ENCODE results near the gene PACS1.

Gene PACS1

DNA sequence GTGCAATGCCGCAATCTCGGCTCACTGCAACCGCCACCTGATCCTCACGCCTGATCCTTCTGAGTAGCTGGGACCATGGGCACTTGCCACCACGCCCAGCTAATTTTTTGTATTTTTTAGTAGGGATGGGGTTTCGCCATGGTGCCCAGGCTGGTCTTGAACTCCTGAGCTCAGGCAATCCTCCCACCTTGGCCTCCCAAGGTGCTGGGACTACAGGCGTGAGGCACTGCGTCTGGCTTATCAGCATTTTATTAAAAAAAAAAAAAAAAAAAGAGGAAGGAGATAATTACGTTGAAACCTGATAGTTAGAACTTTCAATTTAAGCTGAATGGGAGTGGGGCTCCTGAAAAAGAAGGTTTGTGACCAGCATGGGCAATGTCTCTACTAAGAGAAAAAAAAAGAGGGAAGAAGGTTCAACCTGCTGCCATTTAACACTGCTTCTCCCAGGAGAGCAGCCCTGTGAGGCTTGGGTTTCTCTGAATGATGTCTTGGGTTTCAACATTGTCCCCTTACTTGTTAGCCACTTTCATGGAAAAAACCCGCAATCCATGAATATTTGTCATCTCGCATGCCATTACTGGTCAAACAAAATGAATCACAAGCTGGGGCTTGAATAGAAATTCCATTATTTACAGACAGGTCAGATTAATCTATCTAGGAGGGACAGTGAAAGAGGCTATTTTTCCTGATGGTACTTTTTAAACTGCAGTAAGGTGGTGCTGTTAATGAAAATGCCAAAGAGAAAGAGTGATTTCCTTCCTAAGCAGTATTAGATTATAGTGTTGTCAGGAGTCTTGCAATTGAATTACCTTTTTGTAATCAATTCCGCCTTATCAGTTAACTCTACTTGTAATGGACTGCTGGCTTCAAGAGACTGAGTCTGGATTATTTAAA is 72.5 kb downstream of the PACS1 start:
- Histone ChIP-seq H3K79me2 (ENCODE audit: control insufficient read depth, low read length) (peaks cover 59% of the 10 kb centered on the region), H4K20me1 (ENCODE audit: control insufficient read depth, insufficient read depth, low read depth, low read length) (peaks cover 6% of the 10 kb centered on the region; the same call in 1 of the 2 replicates), H3F3A (ENCODE audit: control insufficient read depth, insufficient read depth) (no peaks in the 10 kb centered on the region), H3K27me3 (ENCODE audit: control insufficient read depth, low read length) (no peaks in the 10 kb centered on the region), H3K4me3 (ENCODE audit: low read length) (no peak overlapping the region), H3K4me1 (ENCODE audit: control insufficient read depth, low read length) (peaks cover 32% of the 10 kb centered on the region), H3K9me3 (ENCODE audit: control insufficient read depth, insufficient read depth, low read length) (no peaks in the 10 kb centered on the region), H3K4me2 (ENCODE audit: low read length) (no peak overlapping the region), H3K36me3 (ENCODE audit: control insufficient read depth, low read length) (peaks cover 13% of the 10 kb centered on the region), H3K27ac (ENCODE audit: low read depth, low read length) (no peak overlapping the region), H3K9me2 (replicated peaks; ENCODE audit: control insufficient read depth, low read length) (no peaks in the 10 kb centered on the region)
- no peak for TF ChIP-seq EZH2phosphoT487 (IDR thresholded peaks at IDR 0.05; ENCODE audit: borderline replicate concordance, low read length)
- TF ChIP-seq, protein P1, sequence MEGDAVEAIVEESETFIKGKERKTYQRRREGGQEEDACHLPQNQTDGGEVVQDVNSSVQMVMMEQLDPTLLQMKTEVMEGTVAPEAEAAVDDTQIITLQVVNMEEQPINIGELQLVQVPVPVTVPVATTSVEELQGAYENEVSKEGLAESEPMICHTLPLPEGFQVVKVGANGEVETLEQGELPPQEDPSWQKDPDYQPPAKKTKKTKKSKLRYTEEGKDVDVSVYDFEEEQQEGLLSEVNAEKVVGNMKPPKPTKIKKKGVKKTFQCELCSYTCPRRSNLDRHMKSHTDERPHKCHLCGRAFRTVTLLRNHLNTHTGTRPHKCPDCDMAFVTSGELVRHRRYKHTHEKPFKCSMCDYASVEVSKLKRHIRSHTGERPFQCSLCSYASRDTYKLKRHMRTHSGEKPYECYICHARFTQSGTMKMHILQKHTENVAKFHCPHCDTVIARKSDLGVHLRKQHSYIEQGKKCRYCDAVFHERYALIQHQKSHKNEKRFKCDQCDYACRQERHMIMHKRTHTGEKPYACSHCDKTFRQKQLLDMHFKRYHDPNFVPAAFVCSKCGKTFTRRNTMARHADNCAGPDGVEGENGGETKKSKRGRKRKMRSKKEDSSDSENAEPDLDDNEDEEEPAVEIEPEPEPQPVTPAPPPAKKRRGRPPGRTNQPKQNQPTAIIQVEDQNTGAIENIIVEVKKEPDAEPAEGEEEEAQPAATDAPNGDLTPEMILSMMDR (IDR thresholded peaks at IDR 0.05; ENCODE audit: low read depth, low read length, poor library complexity, severe bottlenecking): no peak

- no peaks in the 10 kb centered on the region for H3K27me3 ChIP-seq (ENCODE audit: control insufficient read depth, low read length)
- no peaks in the 10 kb centered on the region for H3K9me2 ChIP-seq (replicated peaks; ENCODE audit: control insufficient read depth, low read length)
- peaks cover 54% of the 10 kb centered on the region for H3K79me2 ChIP-seq (ENCODE audit: control insufficient read depth, low read length)
- no peak overlapping the region for H3K27ac ChIP-seq (ENCODE audit: low read depth, low read length)
- H3F3A ChIP-seq (ENCODE audit: control insufficient read depth, insufficient read depth): no peaks in the 10 kb centered on the region
- H3K9me3 ChIP-seq (ENCODE audit: control insufficient read depth, insufficient read depth, low read length): no peaks in the 10 kb centered on the region
- peaks cover 26% of the 10 kb centered on the region for H3K4me1 ChIP-seq (ENCODE audit: control insufficient read depth, low read length)
- peaks cover 6% of the 10 kb centered on the region; the same call in 1 of the 2 replicates for H4K20me1 ChIP-seq (ENCODE audit: control insufficient read depth, insufficient read depth, low read depth, low read length)
- H3K4me2 ChIP-seq (ENCODE audit: low read length): no peak overlapping the region
- peaks cover 13% of the 10 kb centered on the region for H3K36me3 ChIP-seq (ENCODE audit: control insufficient read depth, low read length)
- TF ChIP-seq, protein P1 (IDR thresholded peaks at IDR 0.05; ENCODE audit: low read depth, low read length, poor library complexity, severe bottlenecking): no peak
- TF ChIP-seq EZH2phosphoT487 (IDR thresholded peaks at IDR 0.05; ENCODE audit: borderline replicate concordance, low read length): no peak
- no peak overlapping the region for H3K4me3 ChIP-seq (ENCODE audit: low read length)
These were observed 73.1 kb downstream of the PACS1 start for GRCh38 chr11:66143264-66143566.

- no peaks in the 10 kb centered on the region for H3K9me2 ChIP-seq (replicated peaks; ENCODE audit: control insufficient read depth, low read length)
- no peaks in the 10 kb centered on the region for H3F3A ChIP-seq (ENCODE audit: control insufficient read depth, insufficient read depth)
- H3K4me3 ChIP-seq (ENCODE audit: low read length): no peak overlapping the region
- H3K4me1 ChIP-seq (ENCODE audit: control insufficient read depth, low read length): peaks cover 20% of the 10 kb centered on the region
- H4K20me1 ChIP-seq (ENCODE audit: control insufficient read depth, insufficient read depth, low read depth, low read length): peaks cover 6% of the 10 kb centered on the region; the same call in 1 of the 2 replicates
- no peaks in the 10 kb centered on the region for H3K27me3 ChIP-seq (ENCODE audit: control insufficient read depth, low read length)
- no peak overlapping the region for H3K27ac ChIP-seq (ENCODE audit: low read depth, low read length)
- peaks cover 13% of the 10 kb centered on the region for H3K36me3 ChIP-seq (ENCODE audit: control insufficient read depth, low read length)
- H3K79me2 ChIP-seq (ENCODE audit: control insufficient read depth, low read length): peaks cover 48% of the 10 kb centered on the region
- TF ChIP-seq, protein P1 (IDR thresholded peaks at IDR 0.05; ENCODE audit: low read depth, low read length, poor library complexity, severe bottlenecking): no peak
- no peak for TF ChIP-seq EZH2phosphoT487 (IDR thresholded peaks at IDR 0.05; ENCODE audit: borderline replicate concordance, low read length)
- no peaks in the 10 kb centered on the region for H3K9me3 ChIP-seq (ENCODE audit: control insufficient read depth, insufficient read depth, low read length)
- no peak overlapping the region for H3K4me2 ChIP-seq (ENCODE audit: low read length)
These were observed 74.1 kb downstream of the PACS1 start for GRCh38 chr11:66143996-66144678.
